Activated T-helper 17 cell treated with anti-CD3 and anti-CD28 coated beads, Interleukin-2, amount 50 U/mL, for 72 hours (primary cell): Measurements from ENCODE around the gene POLRMT. TPM values are rescaled to one million over a fixed set of nuclear protein-coding genes. Genes with fewer than 3 reads are reported as not detected.

Source experiments
- ATAC-seq: fragments of 150-1000 bp; cut with Tn5 transposase; replicated peaks from 2 replicates; pipeline ENCODE4 v1.10.0; 2021; ENCODE audit warnings: mild to moderate bottlenecking, moderate library complexity
- H3K27ac Mint-ChIP-seq: one replicate; pipeline ENCODE4 v1.8.0; 2022; ENCODE audit warnings: mixed read lengths
- H3K27me3 Mint-ChIP-seq: one replicate; pipeline ENCODE4 v1.8.0; 2022; ENCODE audit warnings: mixed read lengths
- H3K36me3 Mint-ChIP-seq: one replicate; pipeline ENCODE4 v1.8.0; 2022; ENCODE audit warnings: low read depth, mild to moderate bottlenecking, mixed read lengths
- H3K4me1 Mint-ChIP-seq: one replicate; pipeline ENCODE4 v1.8.0; 2022; ENCODE audit warnings: mixed read lengths
- H3K4me3 Mint-ChIP-seq: one replicate; pipeline ENCODE4 v1.8.0; 2022; ENCODE audit warnings: mild to moderate bottlenecking, mixed read lengths
- H3K9me3 Mint-ChIP-seq: one replicate; pipeline ENCODE4 v1.8.0; 2022; ENCODE audit warnings: mixed read lengths
- total RNA-seq, 2 donors: library from RNA; stranded (reverse); gene quantifications; one replicate each; pipeline ENCODE4 v1.2.3, GENCODE V29; 2022

Gene POLRMT
- total RNA-seq, 2 donors from 2014 or later = 46.1 to 59.8 TPM

- H3K9me3 Mint-ChIP-seq = no peaks in the 10 kb centered on the region
- peaks cover 12% of the 10 kb centered on the region for H3K4me1 Mint-ChIP-seq
- peak overlapping the region; percentile 99 for H3K4me3 Mint-ChIP-seq
- ATAC-seq = no peak
- peak overlapping the region; percentile 97 for H3K27ac Mint-ChIP-seq
- H3K36me3 Mint-ChIP-seq = peaks cover 21% of the 10 kb centered on the region
- H3K27me3 Mint-ChIP-seq = no peaks in the 10 kb centered on the region
Observed at GRCh38 chr19:572743-573518, 60.4 kb downstream of the POLRMT start.

DNA sequence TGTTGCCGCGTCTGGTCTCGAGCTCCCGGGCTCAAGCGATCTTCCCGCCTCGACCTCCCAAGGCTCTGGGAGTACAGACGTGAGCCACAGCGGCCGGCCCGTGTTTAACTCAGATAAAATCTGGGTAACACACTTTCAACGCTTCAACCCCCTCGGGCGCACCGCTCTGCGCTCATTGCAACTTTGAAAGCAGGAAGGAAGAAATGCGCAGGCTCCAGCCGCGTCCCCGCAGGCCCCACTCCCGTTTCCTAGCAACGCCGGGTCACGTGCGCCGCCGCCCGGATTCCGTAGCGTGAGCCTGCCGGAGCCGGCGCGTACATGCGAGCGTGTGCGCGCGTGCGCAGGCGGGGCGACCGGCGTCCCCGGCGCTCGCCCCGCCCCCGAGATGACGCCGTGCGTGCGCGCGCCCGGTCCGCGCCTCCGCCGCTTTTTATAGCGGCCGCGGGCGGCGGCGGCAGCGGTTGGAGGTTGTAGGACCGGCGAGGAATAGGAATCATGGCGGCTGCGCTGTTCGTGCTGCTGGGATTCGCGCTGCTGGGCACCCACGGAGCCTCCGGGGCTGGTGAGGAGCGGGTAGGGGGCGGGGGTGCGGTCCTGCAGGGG is 61.1 kb downstream of the POLRMT start, which contains the start of gene BSG:
Gene BSG, plus strand, starts transcription at position 457 of the 603 bp plus-strand sequence. Its CDS starts 39 bp downstream, at position 496.
- Mint-ChIP-seq H3K9me3 (no peaks in the 10 kb centered on the region), H3K4me3 (peak within 1 kb of the TSS; percentile 99), H3K27me3 (no peaks in the 10 kb centered on the region), H3K4me1 (peaks cover 12% of the 10 kb centered on the region), H3K27ac (peak within 1 kb of the TSS; percentile 97), H3K36me3 (peaks cover 20% of the 10 kb centered on the region)
- ATAC-seq = peak; percentile 91

DNA sequence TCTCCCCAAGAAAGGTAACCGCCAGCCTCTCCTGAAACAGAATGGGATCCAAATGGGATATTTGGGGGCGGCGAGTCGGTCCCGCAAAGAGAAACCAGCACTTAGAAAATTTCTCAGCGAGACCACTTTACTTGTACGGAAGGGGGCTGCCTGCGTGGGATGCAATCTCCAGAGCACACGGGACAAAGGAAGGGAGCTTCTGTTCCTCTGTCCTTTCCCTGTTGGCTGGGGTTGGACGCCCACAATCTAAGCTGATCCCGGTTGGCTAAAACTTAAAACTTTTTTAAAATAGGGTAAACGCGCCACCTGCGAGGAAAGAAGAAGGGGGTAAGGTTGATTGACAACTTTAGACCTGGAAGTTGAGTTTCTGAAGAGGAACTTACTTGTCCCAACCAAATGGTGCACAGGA is 61.8 kb downstream of the POLRMT start:
- no peak for ATAC-seq
- Mint-ChIP-seq H3K4me3 (peak overlapping the region; percentile 99), H3K4me1 (peaks cover 12% of the 10 kb centered on the region), H3K27me3 (no peaks in the 10 kb centered on the region), H3K27ac (peak overlapping the region; percentile 97), H3K36me3 (peaks cover 16% of the 10 kb centered on the region), H3K9me3 (no peaks in the 10 kb centered on the region)

- Mint-ChIP-seq H3K27ac (peak overlapping the region; percentile 97), H3K4me1 (peaks cover 12% of the 10 kb centered on the region), H3K9me3 (no peaks in the 10 kb centered on the region), H3K27me3 (no peaks in the 10 kb centered on the region), H3K36me3 (peaks cover 12% of the 10 kb centered on the region), H3K4me3 (peak overlapping the region; percentile 99)
- ATAC-seq = peak; percentile 32
Observed at GRCh38 chr19:570937-571565, 62.3 kb downstream of the POLRMT start.

DNA sequence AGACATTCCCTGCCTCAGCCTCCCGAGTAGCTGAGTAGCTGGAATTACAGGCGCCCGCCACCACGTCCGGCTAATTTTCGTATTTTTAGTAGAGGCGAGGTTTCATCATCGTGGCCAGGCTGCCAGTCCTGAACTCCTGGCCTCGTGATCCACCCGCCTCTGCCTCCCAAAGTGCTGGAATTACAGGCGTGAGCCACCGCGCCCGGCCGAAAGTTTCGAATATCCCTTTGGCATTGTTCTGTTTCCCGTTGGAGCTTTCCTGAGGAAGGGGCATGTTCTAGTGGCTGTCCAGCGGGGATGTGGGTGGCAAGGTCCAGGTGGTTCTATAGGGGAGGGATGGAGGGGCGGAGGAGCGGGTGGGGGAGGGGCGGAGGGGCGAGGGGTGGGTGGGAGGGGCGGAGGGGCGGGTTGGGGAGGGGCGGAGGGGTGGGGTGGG is 63.1 kb downstream of the POLRMT start:
- Mint-ChIP-seq H3K4me1 (peaks cover 12% of the 10 kb centered on the region), H3K9me3 (no peaks in the 10 kb centered on the region), H3K27ac (no peak overlapping the region), H3K27me3 (no peaks in the 10 kb centered on the region), H3K36me3 (peaks cover 12% of the 10 kb centered on the region), H3K4me3 (peak overlapping the region; percentile 99)
- ATAC-seq = no peak

GRCh38 chr19:567296-567900 is 65.9 kb downstream of the POLRMT start:
- Mint-ChIP-seq H3K4me1 (peaks cover 6% of the 10 kb centered on the region), H3K36me3 (peaks cover 6% of the 10 kb centered on the region), H3K27ac (no peak overlapping the region), H3K4me3 (no peak overlapping the region), H3K27me3 (no peaks in the 10 kb centered on the region), H3K9me3 (no peaks in the 10 kb centered on the region)
- ATAC-seq = no peak

Other genes starting within 250 kb of the POLRMT start
- gene C2CD4C, start 224.4 kb downstream of the POLRMT start, total RNA-seq = under 1 TPM; 0.13 to 0.40 TPM
- gene SHC2, start 172.5 kb downstream of the POLRMT start, total RNA-seq = under 1 TPM in 1 of 2 donors, not detected in 1; 0.26 TPM
- under 1 TPM in 1 of 2 donors, not detected in 1; 0.29 TPM for gene MADCAM1, start 137.1 kb downstream of the POLRMT start, total RNA-seq
- gene TPGS1, start 126.0 kb downstream of the POLRMT start, total RNA-seq = 10 to 100 TPM in 1 of 2 donors, 1 to 10 TPM in 1; 6.3 to 14.1 TPM
- 10 to 100 TPM; 31.4 to 44.5 TPM for gene CDC34, start 101.8 kb downstream of the POLRMT start, total RNA-seq
- gene GZMM, start 89.5 kb downstream of the POLRMT start, total RNA-seq = 10 to 100 TPM; 30.5 to 31.3 TPM
- gene BSG, start 60.9 kb downstream of the POLRMT start, total RNA-seq = 100 to 1,000 TPM; 170 to 244 TPM
- gene HCN2, start 43.7 kb downstream of the POLRMT start, total RNA-seq = under 1 TPM; 0.58 to 0.98 TPM
- 1 to 10 TPM in 1 of 2 donors, not detected in 1; 1.7 TPM for gene FGF22, start 6.3 kb upstream of the POLRMT start, total RNA-seq
- gene RNF126, start 29.7 kb upstream of the POLRMT start, total RNA-seq = 100 to 1,000 TPM in 1 of 2 donors, 10 to 100 TPM in 1; 74.0 to 103 TPM
- gene FSTL3, start 42.9 kb upstream of the POLRMT start, total RNA-seq = 1 to 10 TPM; 7.0 to 9.1 TPM
- gene PRSS57, start 61.9 kb upstream of the POLRMT start, total RNA-seq = not detected
- under 1 TPM in 1 of 2 donors, not detected in 1; 0.26 TPM for gene PALM, start 75.4 kb upstream of the POLRMT start, total RNA-seq
- under 1 TPM; 0.45 to 0.50 TPM for gene MISP, start 117.6 kb upstream of the POLRMT start, total RNA-seq
- 100 to 1,000 TPM; 405 to 726 TPM for gene PTBP1, start 163.9 kb upstream of the POLRMT start, total RNA-seq
- not detected for gene PLPPR3, start 188.4 kb upstream of the POLRMT start, total RNA-seq
- under 1 TPM in 1 of 2 donors, not detected in 1; 0.19 TPM for gene AZU1, start 194.3 kb upstream of the POLRMT start, total RNA-seq
- not detected for gene PRTN3, start 207.5 kb upstream of the POLRMT start, total RNA-seq
- not detected for gene ELANE, start 218.8 kb upstream of the POLRMT start, total RNA-seq
- under 1 TPM; 0.40 to 0.89 TPM for gene CFD, start 226.1 kb upstream of the POLRMT start, total RNA-seq